ENCODE measurements around the gene DDX42.

Gene DDX42, protein sequence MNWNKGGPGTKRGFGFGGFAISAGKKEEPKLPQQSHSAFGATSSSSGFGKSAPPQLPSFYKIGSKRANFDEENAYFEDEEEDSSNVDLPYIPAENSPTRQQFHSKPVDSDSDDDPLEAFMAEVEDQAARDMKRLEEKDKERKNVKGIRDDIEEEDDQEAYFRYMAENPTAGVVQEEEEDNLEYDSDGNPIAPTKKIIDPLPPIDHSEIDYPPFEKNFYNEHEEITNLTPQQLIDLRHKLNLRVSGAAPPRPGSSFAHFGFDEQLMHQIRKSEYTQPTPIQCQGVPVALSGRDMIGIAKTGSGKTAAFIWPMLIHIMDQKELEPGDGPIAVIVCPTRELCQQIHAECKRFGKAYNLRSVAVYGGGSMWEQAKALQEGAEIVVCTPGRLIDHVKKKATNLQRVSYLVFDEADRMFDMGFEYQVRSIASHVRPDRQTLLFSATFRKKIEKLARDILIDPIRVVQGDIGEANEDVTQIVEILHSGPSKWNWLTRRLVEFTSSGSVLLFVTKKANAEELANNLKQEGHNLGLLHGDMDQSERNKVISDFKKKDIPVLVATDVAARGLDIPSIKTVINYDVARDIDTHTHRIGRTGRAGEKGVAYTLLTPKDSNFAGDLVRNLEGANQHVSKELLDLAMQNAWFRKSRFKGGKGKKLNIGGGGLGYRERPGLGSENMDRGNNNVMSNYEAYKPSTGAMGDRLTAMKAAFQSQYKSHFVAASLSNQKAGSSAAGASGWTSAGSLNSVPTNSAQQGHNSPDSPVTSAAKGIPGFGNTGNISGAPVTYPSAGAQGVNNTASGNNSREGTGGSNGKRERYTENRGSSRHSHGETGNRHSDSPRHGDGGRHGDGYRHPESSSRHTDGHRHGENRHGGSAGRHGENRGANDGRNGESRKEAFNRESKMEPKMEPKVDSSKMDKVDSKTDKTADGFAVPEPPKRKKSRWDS

GRCh38 chr17:63774141-63774968 lies at the start of gene DDX42:
DDX42 (plus strand) TSS chr17:63774170; CDS start chr17:63787050, 12,880 bp downstream.
- DNase-seq: no peak

- DNase-seq: no peak
Observed at GRCh38 chr17:63735691-63736090, 38.3 kb upstream of the DDX42 start.

DNA sequence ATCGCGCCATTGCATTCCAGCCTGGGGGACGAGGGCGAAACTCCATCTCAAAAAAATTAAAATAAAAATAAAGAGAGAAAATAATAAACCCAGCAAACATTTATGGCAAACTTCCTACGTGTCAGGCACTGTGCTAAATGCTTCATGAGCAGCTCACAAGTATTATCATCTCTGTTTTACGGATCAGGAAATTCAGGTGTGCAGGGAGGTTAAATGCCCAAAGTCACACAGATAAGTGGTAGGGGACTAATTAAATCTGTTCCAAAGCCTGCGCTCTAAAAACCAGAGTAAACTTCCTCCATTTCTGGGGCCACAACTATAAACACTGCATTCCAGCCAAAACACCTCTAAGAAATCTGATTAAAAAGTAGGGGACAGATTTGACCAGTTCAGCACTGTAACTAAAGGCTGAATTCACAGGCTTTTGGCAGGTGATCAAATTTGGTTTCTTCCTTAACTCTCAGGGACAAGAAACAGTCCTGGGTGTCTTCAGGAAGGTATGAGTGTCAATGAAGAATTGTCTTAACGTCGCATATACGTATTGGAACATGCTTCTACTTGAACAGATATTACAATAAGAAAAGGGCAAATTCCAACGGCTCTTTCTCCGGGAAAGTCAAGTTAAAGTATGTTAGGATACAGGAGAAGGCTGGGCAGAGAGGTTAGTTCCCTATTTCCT lies 33.4 kb upstream of the DDX42 start:
- DNase-seq: no peak

DNA sequence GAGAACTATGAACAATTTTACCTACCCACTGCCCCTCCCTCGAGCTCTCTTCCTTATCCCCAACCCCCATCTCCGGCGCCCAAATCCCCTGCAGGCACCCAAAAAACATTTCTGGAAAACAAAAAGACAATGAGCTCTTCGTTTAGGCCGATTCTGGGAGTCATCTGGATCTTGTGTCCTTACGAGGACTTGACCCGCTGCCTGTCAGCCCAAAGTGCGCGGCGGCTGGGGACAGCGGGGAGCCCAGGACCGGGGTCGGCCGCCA lies 32.9 kb upstream of the DDX42 start:
- no peak for DNase-seq

GRCh38 chr17:63741408-63742173 lies 32.4 kb upstream of the DDX42 start, which contains the start of gene STRADA:
STRADA (minus strand) TSS chr17:63741799; CDS start chr17:63728369, 13,430 bp downstream.
- peak; percentile 99 for DNase-seq

- DNase-seq: no peak
Observed at GRCh38 chr17:63751806-63752205, 22.2 kb upstream of the DDX42 start.

- DNase-seq: no peak
Observed at GRCh38 chr17:63752707-63753106, 21.3 kb upstream of the DDX42 start.

GRCh38 chr17:63753215-63753614 lies 20.8 kb upstream of the DDX42 start:
- no peak for DNase-seq

DNA sequence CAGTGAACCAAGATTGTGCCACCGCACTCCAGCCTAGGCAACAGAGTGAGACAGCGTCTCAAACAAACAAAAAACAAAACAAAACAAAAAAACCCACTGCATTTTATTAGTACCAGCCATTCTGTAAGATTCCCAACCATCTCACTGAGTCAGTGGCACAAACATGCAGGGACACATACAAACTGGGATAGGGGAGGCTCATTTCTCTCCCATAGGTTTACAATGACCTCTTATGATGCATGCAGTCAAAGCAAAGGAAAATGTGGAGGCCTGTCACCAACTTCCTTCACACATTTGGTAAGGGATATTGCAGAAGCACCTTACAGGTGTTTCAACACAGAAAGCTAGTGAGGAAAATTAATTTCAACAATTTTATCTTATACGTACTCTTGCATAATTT lies 19.9 kb upstream of the DDX42 start:
- DNase-seq: no peak

- no peak for DNase-seq
Observed at GRCh38 chr17:63758428-63758827, 15.5 kb upstream of the DDX42 start.

GRCh38 chr17:63760771-63761539 lies 13.0 kb upstream of the DDX42 start:
- DNase-seq: no peak

DNA sequence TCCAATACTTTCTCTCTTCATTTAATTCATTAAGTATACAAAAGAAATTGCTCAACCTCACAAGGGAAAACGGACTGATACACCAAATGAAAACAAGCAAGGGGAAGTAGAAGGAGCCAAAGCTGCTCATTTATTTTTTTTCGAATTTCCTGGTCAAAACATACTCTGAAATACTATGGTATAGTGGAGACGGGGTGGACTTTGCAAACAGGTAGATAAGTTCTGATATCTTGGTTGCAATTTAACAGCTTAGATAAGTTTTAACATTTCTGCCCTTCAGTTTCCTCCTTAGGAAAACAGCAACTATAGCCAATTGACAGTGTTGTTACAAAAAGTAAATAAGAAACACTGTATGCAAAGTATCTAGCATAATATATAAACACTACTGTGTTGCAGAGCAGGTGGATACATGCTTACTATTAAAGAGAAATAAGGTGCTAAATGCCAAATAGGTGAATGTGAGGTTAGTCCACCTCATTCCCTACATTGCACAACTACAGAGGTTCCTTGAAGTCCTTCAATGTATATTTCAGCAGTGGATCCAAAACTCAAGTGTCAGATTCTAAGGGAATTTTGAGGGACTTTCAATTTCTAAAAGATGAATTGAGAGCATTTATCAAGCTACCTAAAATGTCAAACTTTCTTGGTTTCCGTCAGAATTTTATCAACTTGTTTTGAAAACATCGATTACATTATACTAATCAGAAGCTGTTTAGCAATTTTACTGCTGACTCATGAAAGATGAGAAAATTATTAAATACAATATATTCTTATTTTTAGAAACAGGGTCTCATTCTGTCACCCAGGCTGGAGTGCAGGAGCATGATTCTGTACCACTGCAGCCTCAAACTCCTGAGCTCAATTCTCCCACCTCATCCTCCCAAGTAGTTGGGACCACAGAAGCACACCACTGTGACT lies 11.6 kb upstream of the DDX42 start:
- DNase-seq: no peak

GRCh38 chr17:63764716-63765115 lies 9.3 kb upstream of the DDX42 start:
- DNase-seq: no peak

DNA sequence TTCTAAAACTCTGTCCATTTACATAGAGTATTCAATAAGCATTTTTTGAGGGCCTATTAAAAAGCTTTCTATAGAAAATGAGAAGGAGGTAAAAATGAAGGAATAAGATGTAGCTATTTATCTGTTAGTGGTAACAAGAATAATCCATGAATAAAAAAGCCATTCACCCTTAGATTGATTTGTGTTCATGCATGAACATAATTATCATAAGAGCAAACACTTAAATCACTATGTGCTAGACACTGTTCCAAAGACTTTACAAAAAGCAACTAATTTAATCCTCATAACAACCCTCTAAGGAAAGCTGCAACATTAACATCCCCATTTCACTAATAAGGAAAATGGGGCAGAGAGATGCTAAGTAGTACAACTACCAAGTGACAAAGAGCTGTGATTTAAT lies 7.2 kb upstream of the DDX42 start:
- DNase-seq: peak; percentile 22

- no peak for DNase-seq
Observed at GRCh38 chr17:63768433-63768832, 5.5 kb upstream of the DDX42 start.

DNA sequence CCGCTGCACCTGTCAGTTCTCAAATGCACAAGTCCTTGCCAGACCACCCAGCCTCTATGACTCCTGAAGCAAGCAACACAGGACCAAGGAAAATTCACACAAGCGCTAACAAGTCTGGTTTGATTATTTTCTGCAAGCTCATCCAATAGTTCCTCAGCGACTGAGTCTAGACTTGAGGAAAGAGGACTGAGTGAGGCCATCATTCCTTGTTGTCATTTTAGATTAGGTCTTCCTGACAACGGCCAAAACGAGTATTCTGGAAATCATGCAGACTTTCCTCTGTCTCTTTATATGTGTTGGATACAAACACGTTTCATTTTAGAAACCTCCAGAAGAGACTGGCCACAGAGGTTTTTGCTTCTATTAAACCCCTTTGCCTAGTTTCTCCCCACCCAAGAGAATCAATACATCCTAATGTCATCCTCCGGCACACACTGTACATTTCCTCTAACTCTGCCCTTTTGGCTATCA lies 1.1 kb upstream of the DDX42 start:
- DNase-seq: no peak

- DNase-seq: peak; percentile 98
Observed at GRCh38 chr17:63773272-63774140, 464 bp upstream of the DDX42 start, which contains the start of gene CCDC47. CCDC47 (minus strand) TSS chr17:63773597; CDS start chr17:63766175, 7,422 bp downstream.

- no peak for DNase-seq
Observed at GRCh38 chr17:63774969-63775265, 947 bp downstream of the DDX42 start.

- DNase-seq: no peak
Observed at GRCh38 chr17:63775420-63775819, 1.4 kb downstream of the DDX42 start.

Data from NCI-H1436 treated with DMSO at 0.1 percent for 48 hours (cell line).